ENCODE measurements around the gene COX19.
A peak's percentile ranks its signal among the peaks of the same experiment; 100 is the strongest.
"Not testable (repeated sequence)": the region's sequence is repeated elsewhere in the genome, so short reads cannot be mapped to it uniquely, and the experiment has no call there.

Gene COX19

GRCh38 chr7:932651-932975 lies 42.7 kb downstream of the COX19 start:
- no peaks in the 10 kb centered on the region for H3K27me3 ChIP-seq (replicated peaks; ENCODE audit: control insufficient read depth, insufficient read depth, low read length, poor library complexity, severe bottlenecking)
- H3K27ac ChIP-seq (ENCODE audit: insufficient read depth, low read length, poor library complexity, severe bottlenecking) = no peak overlapping the region
- H3K9me3 ChIP-seq (ENCODE audit: control insufficient read depth, low read length) = no peaks in the 10 kb centered on the region
- no peak overlapping the region for H3K4me3 ChIP-seq (ENCODE audit: insufficient read depth, low read depth, low read length, poor library complexity, severe bottlenecking)
- H3K36me3 ChIP-seq (ENCODE audit: control insufficient read depth, insufficient read depth, low read length) = no peaks in the 10 kb centered on the region
- no peak for DNase-seq
- no peaks in the 10 kb centered on the region for H3K4me1 ChIP-seq (ENCODE audit: control insufficient read depth, insufficient read depth, low read length, poor library complexity, severe bottlenecking)

DNA sequence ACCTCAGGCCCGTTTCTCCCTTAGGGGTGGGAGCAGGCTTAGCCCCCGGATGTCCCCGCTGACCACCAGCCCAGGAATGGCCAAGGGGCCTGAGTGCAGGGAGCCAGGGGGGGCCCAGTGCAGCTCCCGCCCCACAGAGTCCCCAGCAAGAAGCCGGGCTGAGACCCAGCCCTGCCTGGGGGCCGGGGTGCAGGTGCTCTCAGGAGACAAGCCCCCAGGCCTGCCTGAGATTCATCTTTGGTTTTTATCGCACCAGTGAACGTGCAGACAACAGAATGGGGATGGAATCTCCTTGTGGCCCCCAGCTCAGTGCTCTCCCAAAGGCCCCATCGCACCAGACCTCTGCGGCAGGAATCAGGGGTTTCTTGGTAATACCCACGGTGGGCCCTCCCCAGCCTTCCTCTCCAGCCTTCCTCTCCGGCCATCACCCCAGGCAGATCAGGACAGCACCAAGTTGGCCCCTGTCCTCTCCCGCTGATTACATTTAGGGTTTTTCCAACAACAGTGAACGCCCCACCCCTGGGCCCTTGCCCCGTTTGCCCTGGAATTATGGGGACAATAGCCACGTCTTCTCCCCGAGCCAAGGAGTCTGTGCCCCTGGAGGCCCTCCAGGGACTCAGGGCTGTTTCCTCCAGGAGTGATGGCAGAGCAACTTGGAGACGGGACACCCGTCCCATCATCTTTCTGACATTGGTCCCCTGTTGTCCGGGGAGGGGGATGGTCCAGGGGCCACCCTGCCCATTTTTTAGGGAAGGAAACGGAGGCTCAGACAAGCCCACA lies 43.3 kb downstream of the COX19 start:
- no peaks in the 10 kb centered on the region for H3K36me3 ChIP-seq (ENCODE audit: control insufficient read depth, insufficient read depth, low read length)
- H3K4me1 ChIP-seq (ENCODE audit: control insufficient read depth, insufficient read depth, low read length, poor library complexity, severe bottlenecking) = no peaks in the 10 kb centered on the region
- no peak for DNase-seq
- H3K27me3 ChIP-seq (replicated peaks; ENCODE audit: control insufficient read depth, insufficient read depth, low read length, poor library complexity, severe bottlenecking) = no peaks in the 10 kb centered on the region
- no peak overlapping the region for H3K4me3 ChIP-seq (ENCODE audit: insufficient read depth, low read depth, low read length, poor library complexity, severe bottlenecking)
- H3K27ac ChIP-seq (ENCODE audit: insufficient read depth, low read length, poor library complexity, severe bottlenecking) = no peak overlapping the region
- H3K9me3 ChIP-seq (ENCODE audit: control insufficient read depth, low read length) = no peaks in the 10 kb centered on the region

DNA sequence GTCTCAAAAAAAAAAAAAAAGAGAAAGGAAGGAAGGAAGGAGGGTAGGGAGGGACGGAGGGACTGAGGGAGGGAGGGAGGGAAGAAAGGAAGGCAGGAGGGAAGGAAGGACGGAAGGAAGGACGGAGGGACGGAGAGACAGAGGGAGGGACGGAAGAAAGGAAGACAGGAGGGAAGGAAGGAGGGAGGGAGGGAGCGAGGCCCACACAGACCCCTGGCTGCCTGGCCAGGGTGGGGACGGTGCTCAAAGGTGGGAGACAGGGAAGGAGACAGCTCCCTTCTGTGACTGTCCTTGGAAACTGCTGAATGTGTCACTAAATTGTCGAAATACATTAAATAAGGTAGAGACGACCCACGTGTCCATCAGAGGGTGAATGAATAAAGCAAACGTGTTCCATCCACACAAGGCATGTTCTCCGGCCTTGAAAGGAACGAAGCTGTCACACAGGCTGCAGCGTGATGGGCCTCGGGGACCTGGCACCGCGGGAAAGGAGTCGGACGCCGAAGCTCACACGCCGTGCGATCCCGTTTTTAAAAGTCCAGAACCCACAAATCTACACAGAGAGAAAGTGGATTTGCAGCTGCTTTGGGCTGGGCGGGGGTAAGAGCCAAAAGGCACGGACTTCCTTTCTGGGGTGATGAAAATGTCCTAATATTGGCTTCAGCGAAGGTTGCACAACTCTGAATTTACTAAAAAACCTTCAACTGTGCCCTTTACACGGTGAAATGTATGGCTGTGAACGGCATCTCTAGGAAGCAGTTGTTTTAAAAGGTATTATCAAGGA lies 44.2 kb downstream of the COX19 start:
- Histone ChIP-seq H3K4me3 (ENCODE audit: insufficient read depth, low read depth, low read length, poor library complexity, severe bottlenecking) (no peak overlapping the region), H3K9me3 (ENCODE audit: control insufficient read depth, low read length) (no peaks in the 10 kb centered on the region), H3K36me3 (ENCODE audit: control insufficient read depth, insufficient read depth, low read length) (no peaks in the 10 kb centered on the region), H3K4me1 (ENCODE audit: control insufficient read depth, insufficient read depth, low read length, poor library complexity, severe bottlenecking) (no peaks in the 10 kb centered on the region), H3K27me3 (replicated peaks; ENCODE audit: control insufficient read depth, insufficient read depth, low read length, poor library complexity, severe bottlenecking) (no peaks in the 10 kb centered on the region), H3K27ac (ENCODE audit: insufficient read depth, low read length, poor library complexity, severe bottlenecking) (no peak overlapping the region)
- DNase-seq = no peak

DNA sequence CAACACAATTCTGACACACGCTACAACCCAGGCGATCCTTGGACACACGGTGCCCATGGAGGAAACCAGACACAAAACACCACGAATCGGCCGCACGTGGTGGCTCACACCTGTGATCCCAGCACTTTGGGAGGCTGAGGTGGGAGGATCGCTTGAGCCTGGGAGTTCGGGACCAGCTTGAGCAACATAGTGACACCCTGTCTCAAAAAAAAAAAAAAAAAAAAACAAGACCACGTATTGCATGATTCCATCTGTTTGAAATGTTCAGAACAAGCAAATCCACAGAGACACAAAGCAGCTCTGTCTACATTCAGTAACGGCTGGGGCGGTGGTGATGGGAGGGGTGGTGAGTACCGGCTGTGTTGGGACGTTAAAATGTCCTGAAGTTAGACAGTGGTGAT lies 46.0 kb downstream of the COX19 start:
- Histone ChIP-seq H3K9me3 (ENCODE audit: control insufficient read depth, low read length) (no peaks in the 10 kb centered on the region), H3K36me3 (ENCODE audit: control insufficient read depth, insufficient read depth, low read length) (no peaks in the 10 kb centered on the region), H3K4me3 (ENCODE audit: insufficient read depth, low read depth, low read length, poor library complexity, severe bottlenecking) (no peak overlapping the region), H3K27me3 (replicated peaks; ENCODE audit: control insufficient read depth, insufficient read depth, low read length, poor library complexity, severe bottlenecking) (no peaks in the 10 kb centered on the region), H3K27ac (ENCODE audit: insufficient read depth, low read length, poor library complexity, severe bottlenecking) (no peak overlapping the region), H3K4me1 (ENCODE audit: control insufficient read depth, insufficient read depth, low read length, poor library complexity, severe bottlenecking) (peaks cover 7% of the 10 kb centered on the region)
- no peak for DNase-seq

DNA sequence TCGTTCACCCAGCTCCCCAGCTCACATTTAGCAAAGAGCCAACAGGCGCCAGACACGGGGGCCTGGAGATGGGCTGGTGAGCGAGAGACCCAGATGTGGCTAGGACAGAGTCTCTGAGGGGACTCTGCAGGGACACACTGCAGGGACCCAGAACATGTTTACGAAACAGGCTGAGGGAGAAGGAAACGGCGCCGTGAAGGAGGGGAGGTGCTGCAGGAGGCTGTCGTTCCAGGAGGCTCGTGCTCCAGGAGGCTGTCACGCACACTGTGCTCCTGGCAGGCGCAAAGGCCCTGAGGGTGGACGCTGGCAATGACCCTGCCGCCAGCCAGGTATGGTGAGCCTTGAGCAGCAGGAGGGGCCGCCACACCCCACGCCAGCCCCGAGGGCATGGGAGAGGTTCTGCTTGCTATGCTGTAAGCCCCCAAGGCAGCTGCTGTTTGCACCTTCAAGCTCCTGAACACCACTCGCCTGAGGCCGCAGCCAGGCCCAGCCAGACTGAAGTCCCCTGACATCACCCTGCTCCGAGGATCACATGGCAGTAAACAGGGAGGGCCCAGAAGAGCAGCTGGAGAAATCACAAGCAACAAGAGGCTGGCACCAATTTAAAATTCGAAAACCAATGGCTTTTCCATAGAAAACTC lies 48.2 kb downstream of the COX19 start:
- no peak for DNase-seq
- Histone ChIP-seq H3K4me1 (ENCODE audit: control insufficient read depth, insufficient read depth, low read length, poor library complexity, severe bottlenecking) (peaks cover 19% of the 10 kb centered on the region), H3K27ac (ENCODE audit: insufficient read depth, low read length, poor library complexity, severe bottlenecking) (no peak overlapping the region), H3K27me3 (replicated peaks; ENCODE audit: control insufficient read depth, insufficient read depth, low read length, poor library complexity, severe bottlenecking) (no peaks in the 10 kb centered on the region), H3K36me3 (ENCODE audit: control insufficient read depth, insufficient read depth, low read length) (no peaks in the 10 kb centered on the region), H3K9me3 (ENCODE audit: control insufficient read depth, low read length) (no peaks in the 10 kb centered on the region), H3K4me3 (ENCODE audit: insufficient read depth, low read depth, low read length, poor library complexity, severe bottlenecking) (no peak overlapping the region)

DNA sequence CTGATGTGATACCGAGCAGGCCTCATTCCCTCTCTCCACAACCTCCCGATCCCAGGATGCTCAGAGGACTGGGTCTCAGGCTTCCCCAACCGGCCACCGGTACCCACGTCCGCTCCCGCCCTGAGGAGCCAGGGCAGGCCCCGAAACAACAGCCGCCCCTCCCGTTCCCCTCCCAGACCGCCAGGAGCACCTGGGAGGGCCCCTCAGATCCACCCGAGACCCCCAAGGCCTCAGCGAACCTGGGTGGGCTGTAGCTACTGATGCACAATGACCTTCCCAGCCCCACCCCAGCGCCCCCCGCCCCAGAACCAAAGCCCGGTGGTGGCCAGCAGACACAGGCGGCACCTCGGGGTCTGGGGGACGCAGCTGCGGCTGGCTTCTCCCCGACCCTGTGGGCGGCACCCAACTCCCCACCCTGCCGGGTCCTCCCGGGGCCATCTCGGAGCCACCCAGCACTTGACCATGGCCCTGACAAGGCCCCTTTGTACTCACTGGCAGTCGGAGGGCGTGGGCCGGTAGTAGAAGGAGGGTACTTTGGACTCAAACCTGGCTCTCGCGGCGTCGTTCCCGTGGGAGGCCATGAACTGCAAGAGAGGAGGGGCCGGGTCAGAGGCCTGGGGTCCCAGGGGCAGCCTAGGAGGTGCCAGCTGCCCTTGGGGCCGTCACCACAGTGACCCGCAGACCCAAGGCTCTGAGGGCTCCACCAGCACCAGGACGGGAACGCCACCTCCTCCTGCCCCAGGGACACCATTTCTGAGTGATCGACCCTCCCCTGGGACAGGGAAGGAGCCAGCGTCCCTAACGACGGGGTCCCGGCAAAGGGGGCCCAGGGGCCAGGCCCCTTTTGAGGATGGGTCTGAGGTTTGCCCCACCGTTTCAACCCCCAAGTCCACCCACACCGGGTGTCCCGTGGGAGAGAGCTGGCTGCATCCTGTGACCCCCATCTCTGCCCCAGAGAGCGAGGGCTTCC lies 49.0 kb downstream of the COX19 start:
- H3K27me3 ChIP-seq (replicated peaks; ENCODE audit: control insufficient read depth, insufficient read depth, low read length, poor library complexity, severe bottlenecking) = no peaks in the 10 kb centered on the region
- peaks cover 27% of the 10 kb centered on the region for H3K4me1 ChIP-seq (ENCODE audit: control insufficient read depth, insufficient read depth, low read length, poor library complexity, severe bottlenecking)
- H3K4me3 ChIP-seq (ENCODE audit: insufficient read depth, low read depth, low read length, poor library complexity, severe bottlenecking) = no peak overlapping the region
- DNase-seq = no peak
- H3K27ac ChIP-seq (ENCODE audit: insufficient read depth, low read length, poor library complexity, severe bottlenecking) = no peak overlapping the region
- no peaks in the 10 kb centered on the region for H3K9me3 ChIP-seq (ENCODE audit: control insufficient read depth, low read length)
- H3K36me3 ChIP-seq (ENCODE audit: control insufficient read depth, insufficient read depth, low read length) = no peaks in the 10 kb centered on the region

GRCh38 chr7:925601-926000 lies 49.7 kb downstream of the COX19 start:
- Histone ChIP-seq H3K9me3 (ENCODE audit: control insufficient read depth, low read length) (no peaks in the 10 kb centered on the region), H3K4me1 (ENCODE audit: control insufficient read depth, insufficient read depth, low read length, poor library complexity, severe bottlenecking) (peaks cover 29% of the 10 kb centered on the region), H3K4me3 (ENCODE audit: insufficient read depth, low read depth, low read length, poor library complexity, severe bottlenecking) (no peak overlapping the region), H3K36me3 (ENCODE audit: control insufficient read depth, insufficient read depth, low read length) (no peaks in the 10 kb centered on the region), H3K27me3 (replicated peaks; ENCODE audit: control insufficient read depth, insufficient read depth, low read length, poor library complexity, severe bottlenecking) (no peaks in the 10 kb centered on the region), H3K27ac (ENCODE audit: insufficient read depth, low read length, poor library complexity, severe bottlenecking) (no peak overlapping the region)
- DNase-seq = peak in 1 of 3 donors; percentile 41

DNA sequence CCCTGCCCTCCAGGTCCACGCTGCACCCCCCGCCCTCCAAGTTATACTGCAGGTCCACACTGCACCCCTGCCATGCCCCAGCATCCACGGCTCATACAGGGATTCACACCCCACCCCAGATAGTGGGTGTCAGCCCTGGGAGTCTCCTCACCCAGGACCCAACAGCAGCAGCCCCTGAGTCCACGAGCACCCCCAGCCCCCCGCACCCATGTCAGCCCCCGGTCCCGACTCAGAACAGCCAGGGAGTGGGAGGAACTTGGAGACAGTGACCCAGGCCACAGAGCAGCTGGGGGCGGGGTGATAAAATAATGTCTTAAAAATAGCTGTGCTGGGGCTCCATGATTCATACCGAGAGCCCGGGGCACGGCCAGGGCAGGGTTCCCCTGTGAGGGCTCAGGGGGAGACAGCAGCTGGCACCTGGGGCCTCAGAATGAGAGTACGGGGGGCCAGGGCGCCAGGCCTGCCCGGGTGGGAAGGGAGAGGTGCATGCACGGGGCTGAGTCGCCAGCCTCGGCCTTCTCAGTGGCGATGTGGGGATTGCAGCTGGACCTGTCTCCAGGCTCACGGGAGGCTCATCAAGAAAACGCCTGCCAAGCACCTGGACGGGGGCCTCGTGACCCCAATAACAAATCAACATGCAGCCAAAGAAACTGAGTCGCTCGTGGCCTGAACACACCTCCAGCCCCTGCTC lies 50.7 kb downstream of the COX19 start:
- Histone ChIP-seq H3K36me3 (ENCODE audit: control insufficient read depth, insufficient read depth, low read length) (no peaks in the 10 kb centered on the region), H3K27ac (ENCODE audit: insufficient read depth, low read length, poor library complexity, severe bottlenecking) (no peak overlapping the region), H3K4me1 (ENCODE audit: control insufficient read depth, insufficient read depth, low read length, poor library complexity, severe bottlenecking) (peaks cover 31% of the 10 kb centered on the region), H3K9me3 (ENCODE audit: control insufficient read depth, low read length) (no peaks in the 10 kb centered on the region), H3K27me3 (replicated peaks; ENCODE audit: control insufficient read depth, insufficient read depth, low read length, poor library complexity, severe bottlenecking) (no peaks in the 10 kb centered on the region), H3K4me3 (ENCODE audit: insufficient read depth, low read depth, low read length, poor library complexity, severe bottlenecking) (no peak overlapping the region)
- DNase-seq = no peak

DNA sequence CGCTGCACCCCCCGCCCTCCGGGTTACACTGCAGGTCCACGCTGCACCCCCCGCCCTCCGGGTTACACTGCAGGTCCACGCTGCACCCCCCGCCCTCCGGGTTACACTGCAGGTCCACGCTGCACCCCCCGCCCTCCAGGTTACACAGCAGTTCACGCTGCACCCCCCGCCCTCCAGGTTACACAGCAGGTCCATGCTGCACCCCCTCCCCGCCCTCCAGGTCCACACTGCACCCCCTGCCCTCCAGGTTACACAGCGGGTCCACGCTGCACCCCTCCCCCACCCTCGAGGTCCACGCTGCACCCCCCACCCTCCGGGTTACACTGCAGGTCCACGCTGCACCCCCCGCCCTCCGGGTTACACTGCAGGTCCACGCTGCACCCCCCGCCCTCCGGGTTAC lies 51.3 kb downstream of the COX19 start:
- Histone ChIP-seq H3K4me1 (ENCODE audit: control insufficient read depth, insufficient read depth, low read length, poor library complexity, severe bottlenecking) (peaks cover 31% of the 10 kb centered on the region), H3K27ac (ENCODE audit: insufficient read depth, low read length, poor library complexity, severe bottlenecking) (peak overlapping the region; percentile 88), H3K4me3 (ENCODE audit: insufficient read depth, low read depth, low read length, poor library complexity, severe bottlenecking) (peak overlapping the region; percentile 75)
- not testable (repeated sequence) for H3K36me3 ChIP-seq (ENCODE audit: control insufficient read depth, insufficient read depth, low read length); DNase-seq; H3K27me3 ChIP-seq (replicated peaks; ENCODE audit: control insufficient read depth, insufficient read depth, low read length, poor library complexity, severe bottlenecking); H3K9me3 ChIP-seq (ENCODE audit: control insufficient read depth, low read length)
